HG03159 (cell line): ENCODE data around the gene EVA1A.

ENCODE experiments used
- ATAC-seq: cut with Tn5 transposase; IDR thresholded peaks from one replicate; pipeline ENCODE4 v1.9.1; 2021; ENCODE audit warnings: mild to moderate bottlenecking, moderate library complexity; ENCODE audit not compliant: unreplicated experiment

EVA1A gene

DNA sequence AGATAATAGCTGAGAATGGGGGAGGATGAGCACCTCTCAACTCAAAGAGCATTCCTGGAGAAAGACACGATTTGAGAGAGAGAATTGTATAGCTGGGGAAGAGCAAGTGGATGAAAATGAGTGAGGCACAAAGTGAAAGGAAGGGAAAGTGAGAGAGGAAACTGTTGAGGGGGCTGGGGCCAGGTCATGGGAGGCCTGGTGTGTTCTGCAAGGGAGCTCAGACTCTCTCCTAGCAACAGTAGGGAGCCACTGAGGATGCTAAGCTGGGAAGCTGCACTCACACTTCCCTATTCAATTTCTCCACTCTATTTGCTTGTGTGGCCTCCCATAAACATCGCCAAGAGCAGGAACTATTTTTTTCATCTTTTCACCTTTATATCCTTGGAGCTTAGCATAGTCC is 14.8 kb downstream of the EVA1A start:
- no peak for ATAC-seq

DNA sequence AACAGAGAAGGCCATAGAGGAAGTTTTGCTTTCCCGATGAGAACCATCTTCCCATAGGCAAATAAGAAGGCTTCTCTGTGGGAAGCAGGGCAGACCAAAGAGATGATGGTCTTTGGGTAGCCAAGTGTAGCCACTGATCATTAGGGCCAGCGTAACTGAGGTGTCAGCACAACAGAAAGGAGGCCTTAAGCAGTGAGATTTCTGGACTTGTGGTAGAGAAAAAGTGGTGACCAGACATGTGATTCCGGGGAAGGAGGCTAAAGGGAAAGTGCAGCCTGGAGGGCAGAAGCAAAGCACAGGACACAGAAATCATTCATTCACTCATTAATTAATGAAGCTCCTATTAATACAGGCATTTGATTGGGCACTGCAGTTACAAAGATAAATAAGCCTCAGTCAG is 15.4 kb downstream of the EVA1A start:
- no peak for ATAC-seq

DNA sequence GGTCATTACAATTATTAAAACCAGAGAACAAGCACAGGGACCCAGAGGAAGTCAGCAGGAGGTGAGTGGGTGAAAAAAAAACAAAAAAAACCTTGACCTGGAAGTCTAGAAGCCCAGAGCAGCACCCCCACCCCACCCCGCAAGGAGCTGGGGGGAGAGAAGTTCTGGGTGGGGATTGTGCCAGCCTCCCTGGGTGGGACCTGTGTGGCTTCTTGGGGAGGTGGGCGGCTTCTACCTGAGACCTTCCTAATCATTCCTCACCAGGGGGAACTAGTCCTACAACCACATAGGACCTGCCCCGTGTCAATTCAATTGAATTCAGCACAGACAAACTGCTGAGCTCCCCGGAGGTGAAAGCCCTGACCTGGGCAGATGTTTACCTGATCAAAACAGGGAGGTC is 17.3 kb downstream of the EVA1A start:
- ATAC-seq, result no peak

DNA sequence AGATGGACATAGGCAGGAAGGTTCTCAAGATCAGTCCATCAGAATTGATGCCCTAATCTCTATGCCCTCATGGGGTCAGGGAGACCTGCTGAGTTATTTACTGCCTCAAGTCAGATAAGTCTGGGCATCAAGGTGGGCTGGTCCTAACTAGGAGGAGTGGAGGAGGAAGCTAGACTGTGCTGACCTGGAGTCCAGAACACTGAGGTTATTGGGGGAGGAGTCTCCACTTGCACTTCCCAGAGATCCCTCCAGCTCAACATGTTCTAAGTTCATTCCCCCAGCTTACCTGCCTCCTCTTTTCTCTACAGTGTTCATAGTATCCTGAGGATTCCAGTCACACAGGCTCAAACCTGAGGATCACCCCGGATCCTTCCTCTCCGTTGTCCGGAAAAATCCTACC is 19.3 kb downstream of the EVA1A start:
- no peak for ATAC-seq

DNA sequence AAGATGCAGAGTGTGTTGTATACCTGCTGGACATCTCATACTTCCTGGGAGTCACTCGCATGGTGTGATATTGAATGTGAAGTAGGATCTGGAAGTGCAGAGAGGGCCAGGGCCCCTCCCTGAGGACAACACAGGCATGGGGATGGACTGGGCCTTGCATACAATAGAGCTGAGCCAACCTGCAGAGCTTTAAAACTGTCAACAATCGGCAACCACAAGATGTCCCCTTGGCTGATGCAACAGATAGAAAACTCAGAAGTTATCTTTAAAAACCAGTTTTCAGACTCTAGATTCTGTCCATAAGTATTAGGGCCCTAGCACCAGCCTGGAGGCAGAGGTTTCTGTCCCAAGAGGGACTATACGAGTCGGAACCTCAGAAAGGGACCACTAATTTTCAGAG is 19.7 kb downstream of the EVA1A start:
- no peak for ATAC-seq

DNA sequence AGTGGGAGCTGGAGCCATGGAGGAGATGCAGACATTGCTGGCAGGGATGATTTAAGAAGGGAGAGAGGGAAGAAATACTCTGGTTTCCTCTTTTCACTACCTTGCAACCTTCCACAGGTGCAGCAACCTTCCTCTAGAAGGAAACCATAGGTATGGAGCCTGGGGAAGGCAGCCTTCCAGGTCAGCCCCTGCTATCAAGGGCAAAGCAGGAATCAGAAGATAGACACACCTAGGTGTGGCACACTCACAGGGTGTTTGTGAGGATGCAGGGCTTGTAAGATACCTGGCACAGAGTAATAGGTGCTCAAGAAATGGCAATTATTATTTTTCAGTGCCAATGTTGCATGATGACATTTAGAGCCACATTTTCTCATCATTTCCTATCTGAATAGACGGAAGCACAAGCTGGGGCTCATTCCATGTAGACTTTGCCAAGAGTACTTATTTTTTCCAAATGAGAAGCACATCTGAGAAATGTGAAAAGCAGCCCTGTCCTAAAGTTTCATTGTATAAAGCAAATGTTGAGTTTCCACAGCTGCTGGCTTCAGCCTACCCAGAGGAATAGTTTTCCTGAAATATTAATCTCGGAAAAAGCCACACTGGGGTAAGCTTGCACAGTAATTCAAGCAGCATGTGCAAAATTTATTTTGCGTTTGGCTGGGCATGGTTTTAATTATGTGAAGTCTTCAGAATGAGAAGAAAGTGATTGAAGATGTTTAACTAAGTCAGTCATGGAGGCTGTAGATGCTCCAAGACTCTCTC is 20.6 kb downstream of the EVA1A start:
- ATAC-seq, result no peak

DNA sequence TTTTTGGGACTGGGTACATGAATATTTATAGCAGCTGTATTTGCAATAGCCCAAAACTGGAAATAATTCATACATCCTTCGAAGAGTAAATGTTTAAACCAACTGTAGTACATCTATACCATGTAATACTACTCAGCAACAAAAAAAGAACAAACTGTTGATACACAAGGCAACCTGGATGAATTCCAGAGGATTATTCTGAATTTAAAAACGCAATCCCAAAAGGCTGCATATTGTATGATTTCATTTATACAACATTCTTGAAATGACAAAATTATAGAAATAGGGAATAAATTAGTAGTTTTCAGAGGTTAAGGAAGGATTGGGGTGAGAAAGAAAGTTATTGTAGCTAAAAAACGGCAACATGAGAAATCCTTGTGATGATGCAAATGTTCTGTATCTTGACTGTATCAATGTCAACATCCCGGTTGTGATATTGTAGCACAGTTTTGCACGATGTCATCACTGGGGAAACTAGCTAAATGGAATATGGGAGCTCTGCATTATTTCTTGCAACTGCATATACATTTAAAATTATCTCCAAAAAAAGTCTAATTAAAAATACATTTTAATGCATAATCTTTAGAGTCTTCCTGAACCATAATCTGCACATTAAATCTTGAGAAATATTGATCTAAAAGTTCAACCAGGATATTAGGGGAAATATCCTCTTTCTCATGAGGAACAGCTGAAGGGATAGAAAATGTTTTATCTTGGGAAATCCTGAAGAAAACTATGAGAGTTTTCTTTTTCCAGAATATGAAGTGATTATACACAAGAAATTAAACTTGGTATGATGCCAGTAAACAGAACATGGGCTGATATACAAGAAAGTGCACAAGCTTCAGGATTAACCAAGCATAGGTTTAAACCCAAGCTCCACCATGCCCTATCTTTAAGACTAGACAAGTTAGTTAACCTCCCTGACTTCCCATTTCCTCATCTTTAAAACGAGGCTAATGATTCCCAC is 21.9 kb downstream of the EVA1A start:
- ATAC-seq, result no peak

DNA sequence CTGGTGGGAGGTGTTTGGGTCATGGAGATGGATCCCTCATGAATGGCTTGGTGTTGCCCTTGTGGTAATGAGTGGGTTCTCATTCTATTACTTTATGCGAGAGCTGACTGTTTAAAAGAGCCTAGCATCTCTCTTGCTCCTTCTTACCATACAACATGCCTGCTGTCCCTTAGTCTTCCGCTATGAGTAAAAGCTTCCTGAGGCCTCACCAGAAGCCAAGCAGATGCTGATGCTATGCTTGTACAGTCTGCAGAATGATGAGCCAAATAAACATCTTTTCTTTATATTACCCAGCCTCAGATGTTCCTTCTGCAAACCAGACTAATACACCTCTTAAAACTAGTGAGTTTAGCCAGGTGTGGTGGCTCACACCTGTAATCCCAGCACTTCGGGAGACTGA is 23.1 kb downstream of the EVA1A start:
- no peak for ATAC-seq

DNA sequence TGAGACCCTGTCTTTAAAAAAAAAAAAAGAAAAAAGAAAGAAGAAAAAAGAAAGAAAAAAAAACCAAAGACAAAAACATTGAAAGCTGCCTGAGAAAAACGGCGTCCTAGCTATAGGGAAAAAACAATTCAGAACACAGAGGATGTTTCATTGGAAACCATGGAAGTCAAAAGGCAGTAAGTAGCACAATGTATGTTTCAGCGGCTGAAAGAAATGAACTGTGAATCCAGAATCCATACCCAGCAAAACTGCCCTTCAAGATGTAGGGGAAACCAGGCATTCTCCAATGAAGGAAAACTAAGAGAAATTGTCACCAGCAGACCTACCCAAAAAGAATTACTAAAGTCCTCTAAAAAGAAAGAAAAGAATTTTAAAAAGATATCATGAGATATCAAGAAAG is 27.6 kb downstream of the EVA1A start:
- no peak for ATAC-seq

DNA sequence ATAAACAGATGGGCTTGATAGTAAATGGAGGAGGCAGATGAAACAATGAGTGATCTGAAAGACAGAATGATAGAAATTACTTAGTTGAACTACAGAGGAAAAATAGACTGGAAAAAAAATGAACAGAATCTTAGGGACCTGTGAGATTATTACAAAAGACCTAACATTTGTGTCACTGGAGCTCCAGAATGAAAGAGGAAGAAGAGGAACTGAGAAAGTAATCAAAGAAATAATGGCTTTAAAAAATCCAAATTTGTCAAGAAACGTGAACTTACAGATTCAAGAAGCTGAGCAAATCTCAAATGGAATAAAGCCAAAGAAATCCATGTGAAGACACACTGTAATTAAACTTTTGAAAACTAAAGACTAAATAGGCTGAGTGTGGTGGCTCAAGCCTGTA is 28.3 kb downstream of the EVA1A start:
- no peak for ATAC-seq

DNA sequence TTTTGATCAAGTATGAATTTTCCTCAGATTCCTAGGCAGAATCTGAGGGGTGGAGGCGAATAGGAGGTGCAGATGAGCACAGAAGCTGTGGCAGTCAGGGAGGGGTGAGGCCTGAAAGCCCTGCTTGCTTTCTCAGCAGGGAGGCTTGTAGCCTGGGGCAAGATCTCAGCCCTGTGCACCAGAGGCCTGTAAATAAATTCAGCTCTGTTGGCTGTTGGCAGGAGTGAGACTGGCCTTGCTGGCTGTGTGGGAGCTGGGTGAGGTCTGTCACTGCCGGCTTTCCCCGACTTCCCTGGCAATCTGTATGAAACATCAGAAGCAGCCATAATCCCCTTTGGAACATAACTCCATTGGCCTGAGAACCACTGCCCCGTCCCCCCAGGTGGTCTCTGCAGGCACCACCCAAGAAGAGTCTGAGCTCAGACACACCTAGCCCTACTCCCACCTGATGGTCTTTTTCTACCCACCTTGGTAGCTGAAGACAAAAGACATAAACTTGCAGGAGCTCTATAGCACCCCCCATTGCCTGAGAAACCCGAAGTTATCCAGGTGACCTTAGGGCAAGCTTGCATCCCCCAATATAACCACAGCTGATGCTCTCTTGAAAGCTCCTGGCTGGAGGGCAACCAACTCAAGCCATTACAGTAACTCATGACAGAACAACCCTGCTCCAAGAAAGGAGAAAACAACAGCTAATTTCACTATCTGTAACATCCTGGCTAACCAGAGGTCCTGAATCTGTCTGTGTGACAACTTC is 32.3 kb downstream of the EVA1A start:
- ATAC-seq, result no peak

DNA sequence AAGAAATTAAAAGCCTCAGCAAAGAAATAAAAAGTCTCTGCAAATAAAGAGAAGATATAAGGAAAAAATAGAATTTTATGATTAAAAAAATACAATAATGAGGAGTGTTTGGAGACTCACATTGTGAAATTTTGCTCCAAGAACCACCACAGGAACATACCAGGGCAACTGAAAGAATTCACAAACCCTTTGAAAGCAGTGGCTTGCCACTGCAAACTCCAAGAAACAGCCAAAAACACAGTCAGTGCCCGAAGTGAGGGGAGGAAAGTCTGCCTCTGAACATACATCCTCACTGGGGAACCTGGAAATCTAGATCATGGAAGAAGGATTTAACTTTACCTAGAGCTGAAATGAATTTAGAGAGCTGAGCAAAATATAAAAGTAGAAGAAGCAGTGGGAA is 33.1 kb downstream of the EVA1A start:
- no peak for ATAC-seq

DNA sequence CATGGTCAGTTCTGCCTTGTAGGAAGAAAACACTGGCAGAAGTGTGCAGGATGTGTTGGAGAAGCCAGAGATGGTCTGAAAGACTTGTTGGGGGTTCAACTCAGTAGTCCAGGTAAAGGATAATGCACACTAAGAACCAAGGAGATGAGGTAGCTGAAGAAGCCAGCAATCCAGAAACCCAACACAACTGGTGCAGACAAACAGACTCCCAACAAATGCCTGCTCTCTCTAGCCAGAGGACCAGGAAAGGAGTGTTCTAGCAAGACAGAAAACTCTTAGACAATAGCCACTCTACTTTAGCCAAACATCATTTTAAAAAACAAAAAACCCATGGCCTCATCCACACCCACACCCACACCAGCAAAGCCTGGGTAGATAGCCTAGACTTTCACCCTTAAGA is 33.9 kb downstream of the EVA1A start:
- no peak for ATAC-seq

DNA sequence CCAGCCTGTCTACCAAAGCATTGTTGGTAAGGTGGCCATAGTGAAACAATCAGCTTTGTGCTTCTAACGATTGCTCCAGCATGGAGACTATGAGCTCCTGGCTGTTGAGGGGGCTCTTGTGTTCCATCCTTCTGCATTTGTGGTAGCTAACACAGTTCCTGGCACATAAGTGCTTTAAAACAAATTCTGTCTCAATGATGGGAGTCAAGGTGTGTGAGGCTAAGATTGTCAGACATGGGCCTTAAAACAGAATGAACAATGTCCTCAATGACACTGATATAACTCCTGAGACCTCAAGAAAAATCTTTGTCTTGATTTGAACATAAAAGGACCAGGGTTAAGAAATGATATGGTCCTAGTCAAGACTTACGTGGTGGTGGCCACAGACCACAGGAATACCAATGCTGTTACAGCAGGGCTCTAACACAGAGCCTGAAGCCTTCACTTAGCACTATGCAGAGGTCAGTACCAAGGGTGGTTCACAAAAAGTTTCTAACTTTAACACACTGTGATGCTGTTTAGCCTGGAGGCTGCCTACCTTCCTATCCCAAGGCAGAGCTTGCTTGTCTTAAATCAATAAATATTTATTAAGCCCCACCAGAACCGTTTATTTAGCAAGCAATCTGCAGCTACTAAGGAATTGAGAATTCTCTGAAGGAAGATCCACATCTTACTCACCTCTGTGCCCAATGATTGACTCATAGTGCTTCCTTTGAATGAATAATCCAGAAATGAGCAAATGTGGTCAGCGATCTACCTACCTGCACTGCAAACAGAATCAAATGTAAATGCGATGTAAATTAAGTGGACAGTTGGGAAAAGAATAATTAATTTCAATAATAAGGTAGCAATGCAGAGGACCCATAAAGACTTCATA is 35.1 kb downstream of the EVA1A start:
- ATAC-seq, result no peak

DNA sequence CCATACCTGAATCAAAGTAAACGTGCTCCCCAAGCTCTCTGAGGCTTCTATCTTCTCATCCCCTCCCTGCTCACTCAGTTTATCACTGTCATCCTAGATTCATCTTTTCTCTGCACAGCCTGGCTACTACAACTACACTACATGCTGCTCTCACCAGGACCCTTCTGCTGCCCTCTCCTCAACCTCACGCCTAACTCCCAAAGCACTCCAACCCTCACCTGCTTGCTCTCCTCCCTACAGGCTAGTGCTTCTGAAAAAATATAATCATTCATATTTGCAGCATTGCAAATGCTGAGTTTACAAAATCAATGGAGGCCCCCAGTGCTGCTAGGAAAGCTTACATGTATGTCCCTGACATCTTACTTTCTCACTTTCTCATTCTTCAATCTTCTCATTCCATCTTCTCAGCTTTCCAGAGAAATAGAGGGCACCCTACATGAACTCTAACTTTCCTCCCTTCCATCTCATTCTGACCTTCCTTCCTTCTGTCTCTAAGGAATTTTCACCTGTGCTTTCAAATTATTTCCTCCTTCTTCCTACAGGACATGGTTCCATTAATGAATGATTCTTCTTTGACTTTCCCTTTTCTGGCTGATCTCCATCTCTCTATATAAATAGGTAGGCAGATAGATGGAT is 36.3 kb downstream of the EVA1A start:
- no peak for ATAC-seq

DNA sequence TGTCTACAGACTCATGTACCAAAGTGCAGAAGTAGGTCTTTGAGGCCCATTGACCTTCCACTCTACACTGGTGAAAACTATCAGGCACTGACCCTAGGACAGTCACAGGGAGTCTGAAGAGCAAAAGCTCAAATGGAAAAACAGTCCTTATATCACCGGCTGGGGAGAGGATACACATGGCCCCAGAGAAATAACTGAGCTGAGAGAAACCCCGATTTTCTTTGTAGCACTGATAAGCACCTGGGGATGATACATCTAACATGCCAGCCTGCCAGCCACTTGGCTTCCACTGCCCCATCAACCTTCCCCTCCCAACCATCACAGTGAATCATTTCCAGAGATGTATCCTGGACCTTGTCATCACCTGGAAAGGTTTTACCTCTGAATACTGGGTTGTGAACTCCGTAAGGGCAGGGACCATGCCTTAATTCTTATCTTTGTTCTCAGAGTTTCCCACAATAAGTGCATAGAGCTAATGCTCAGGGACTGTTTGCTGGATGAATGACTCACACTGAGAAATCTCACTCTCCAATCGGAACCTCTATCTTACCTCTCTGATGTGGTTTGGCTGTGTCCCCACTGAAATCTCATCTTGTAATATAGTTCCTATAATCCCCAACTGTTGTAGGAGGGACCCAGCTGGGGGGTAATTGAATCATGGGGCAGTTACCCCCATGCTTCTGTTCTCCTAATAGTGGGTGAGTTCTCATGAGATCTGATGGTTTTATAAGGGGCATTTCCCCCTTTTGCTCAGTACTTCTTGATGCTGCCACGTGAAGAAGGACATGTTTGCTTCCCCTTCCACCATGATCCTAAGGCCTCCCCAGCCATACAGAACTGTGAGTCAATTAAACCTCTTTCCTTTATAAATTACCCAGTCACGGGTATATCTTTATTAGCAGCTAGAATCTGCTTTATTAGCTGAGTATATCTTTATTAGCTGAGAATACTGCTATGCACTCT is 37.1 kb downstream of the EVA1A start:
- ATAC-seq, result no peak

DNA sequence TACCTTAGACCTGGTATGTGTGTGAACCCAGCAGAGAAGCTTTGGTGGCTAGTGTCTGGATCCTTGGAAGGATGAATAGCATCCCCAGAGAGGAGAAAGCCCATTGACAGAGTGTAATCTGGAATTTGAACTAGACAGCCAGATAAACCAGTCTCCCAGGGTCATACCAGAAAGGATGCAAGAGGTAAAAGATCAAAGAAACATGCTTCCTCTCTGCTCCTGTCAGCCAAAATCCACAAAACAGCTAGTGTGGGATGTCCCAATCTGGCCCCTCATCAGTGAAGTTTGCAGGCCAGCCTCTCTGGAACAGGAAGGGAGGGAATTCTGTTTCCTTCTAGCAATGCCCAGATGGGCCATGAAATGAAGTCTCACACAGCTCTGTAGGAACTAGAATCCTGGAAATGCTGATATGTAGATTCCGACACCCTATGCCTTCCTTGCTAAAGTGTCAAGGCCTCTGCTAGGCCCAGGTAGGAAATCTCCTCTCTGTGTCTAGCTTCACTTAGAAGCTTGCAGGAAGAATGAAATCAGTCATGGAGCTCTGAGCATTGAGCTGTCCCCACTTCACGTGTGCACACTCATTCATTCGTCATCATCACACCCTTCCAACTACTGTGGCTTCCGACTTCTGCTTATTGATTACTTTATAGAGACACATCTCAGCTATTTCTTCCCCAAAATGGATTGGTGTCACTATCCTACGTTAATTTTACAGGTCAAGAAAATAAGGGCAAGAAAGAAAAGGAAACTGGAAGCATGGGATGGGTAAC is 38.0 kb downstream of the EVA1A start:
- no peak for ATAC-seq

DNA sequence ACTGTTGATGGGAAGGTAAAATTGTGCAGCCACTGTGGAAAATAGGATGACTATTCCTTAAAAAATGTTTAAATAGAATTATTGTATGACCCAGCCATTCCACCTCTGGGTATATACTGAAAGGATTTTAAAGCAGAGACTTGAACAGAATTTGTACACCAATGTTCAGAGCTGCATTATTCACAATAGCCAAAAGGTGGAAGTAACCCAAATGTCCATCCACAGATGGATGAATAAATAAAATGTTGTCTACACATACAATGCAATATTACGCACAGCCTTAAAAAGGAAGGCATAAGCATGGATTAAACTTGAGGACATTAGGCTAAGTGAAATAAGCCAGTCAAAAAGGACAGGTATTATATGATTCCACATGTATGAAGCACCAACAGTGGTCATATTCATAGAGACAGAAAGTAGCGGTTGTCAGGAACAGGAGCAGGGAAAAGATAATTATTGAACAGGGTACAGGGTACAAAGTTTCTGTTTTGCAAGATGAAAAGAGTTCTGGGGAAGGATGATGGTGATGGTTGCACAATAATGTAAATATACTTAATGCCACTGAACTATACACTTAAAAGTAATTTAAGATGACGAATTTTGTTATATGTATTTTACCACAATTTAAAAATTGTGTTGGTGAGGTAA is 39.4 kb downstream of the EVA1A start:
- ATAC-seq, result no peak
